ENCODE data around the gene STXBP1.

DNA sequence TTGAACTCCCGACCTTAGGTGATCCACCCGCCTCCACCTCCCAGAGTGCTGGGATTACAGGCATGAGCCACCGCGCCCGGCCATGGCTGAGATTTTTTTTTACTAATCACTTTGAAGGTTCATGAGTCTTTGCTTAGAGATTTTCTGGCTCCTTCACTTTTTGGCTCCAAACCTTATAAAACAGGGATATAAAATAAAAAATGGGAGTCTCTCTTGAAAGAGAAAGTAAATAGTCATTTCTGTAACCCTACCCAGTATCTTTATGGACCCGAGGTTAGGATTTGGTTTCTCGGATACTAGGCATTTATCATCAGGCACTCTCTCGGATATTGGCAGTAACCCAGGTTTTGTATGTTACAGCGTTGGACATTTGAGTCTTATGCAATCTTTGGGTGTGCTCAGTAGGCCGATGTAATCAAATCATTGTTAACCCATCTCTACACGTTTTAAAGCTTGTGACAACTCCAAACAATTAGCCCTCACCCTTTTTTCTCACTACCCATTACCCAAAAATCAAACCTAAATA, 25.3 kb downstream of the STXBP1 start:
- TF ChIP-seq, protein P1, sequence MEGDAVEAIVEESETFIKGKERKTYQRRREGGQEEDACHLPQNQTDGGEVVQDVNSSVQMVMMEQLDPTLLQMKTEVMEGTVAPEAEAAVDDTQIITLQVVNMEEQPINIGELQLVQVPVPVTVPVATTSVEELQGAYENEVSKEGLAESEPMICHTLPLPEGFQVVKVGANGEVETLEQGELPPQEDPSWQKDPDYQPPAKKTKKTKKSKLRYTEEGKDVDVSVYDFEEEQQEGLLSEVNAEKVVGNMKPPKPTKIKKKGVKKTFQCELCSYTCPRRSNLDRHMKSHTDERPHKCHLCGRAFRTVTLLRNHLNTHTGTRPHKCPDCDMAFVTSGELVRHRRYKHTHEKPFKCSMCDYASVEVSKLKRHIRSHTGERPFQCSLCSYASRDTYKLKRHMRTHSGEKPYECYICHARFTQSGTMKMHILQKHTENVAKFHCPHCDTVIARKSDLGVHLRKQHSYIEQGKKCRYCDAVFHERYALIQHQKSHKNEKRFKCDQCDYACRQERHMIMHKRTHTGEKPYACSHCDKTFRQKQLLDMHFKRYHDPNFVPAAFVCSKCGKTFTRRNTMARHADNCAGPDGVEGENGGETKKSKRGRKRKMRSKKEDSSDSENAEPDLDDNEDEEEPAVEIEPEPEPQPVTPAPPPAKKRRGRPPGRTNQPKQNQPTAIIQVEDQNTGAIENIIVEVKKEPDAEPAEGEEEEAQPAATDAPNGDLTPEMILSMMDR (IDR thresholded peaks at IDR 0.05; ENCODE audit: low read depth, low read length): no peak
- no peak for TF ChIP-seq EZH2phosphoT487 (IDR thresholded peaks at IDR 0.05; ENCODE audit: low read depth)
